DND-41 (cell line): ENCODE measurements around the gene BRD9.
A peak's percentile ranks its signal among the peaks of the same experiment; 100 is the strongest.

Source experiments
- ATAC-seq: fragments of 200-7000 bp; cut with Tn5 transposase; 3 replicates; pipeline ENCODE4 v1.9.1; 2021; ENCODE audit warnings: low read depth; ENCODE audit not compliant: insufficient read depth
- DNase-seq: peaks from one replicate; pipeline ENCODE4 v3.0.0-alpha.2; 2020
- H2AFZ ChIP-seq: 2 replicates; pipeline ENCODE4 v1.6.0; 2012; ENCODE audit warnings: low read depth, low read length
- H3K27ac ChIP-seq: 2 replicates; pipeline ENCODE4 v1.5.1; 2012; ENCODE audit warnings: low read length, inconsistent platforms
- H3K27me3 ChIP-seq: fragments of 200-600 bp; sonication (generic); 2 replicates; pipeline ENCODE4 v1.6.0; 2012; ENCODE audit warnings: low read length, mild to moderate bottlenecking, inconsistent platforms; ENCODE audit not compliant: insufficient read depth, poor library complexity
- H3K36me3 ChIP-seq: 2 replicates; pipeline ENCODE4 v1.5.1; 2012; ENCODE audit warnings: low read length, inconsistent platforms; ENCODE audit not compliant: insufficient read depth
- H3K4me1 ChIP-seq: 2 replicates; pipeline ENCODE4 v1.5.1; 2012; ENCODE audit warnings: mild to moderate bottlenecking, low read length; ENCODE audit not compliant: insufficient read depth
- H3K4me2 ChIP-seq: 2 replicates; pipeline ENCODE4 v1.6.0; 2012; ENCODE audit warnings: mild to moderate bottlenecking, moderate library complexity, low read length, inconsistent platforms; ENCODE audit not compliant: insufficient read depth
- H3K4me3 ChIP-seq, 2 experiments: fragments of 200-600 bp in 1 of 2; shearing (Covaris generic) in 1 of 2; 2 replicates each; pipeline ENCODE4 v1.5.1; 2012 to 2016; ENCODE audit warnings: inconsistent platforms in 2 of 2, low read length in 2 of 2, mild to moderate bottlenecking in 2 of 2, low read depth in 1 of 2, moderate library complexity in 1 of 2
- H3K79me2 ChIP-seq: 2 replicates; pipeline ENCODE4 v1.6.0; 2012; ENCODE audit warnings: low read length, inconsistent platforms; ENCODE audit not compliant: insufficient read depth
- H3K9ac ChIP-seq: 2 replicates; pipeline ENCODE4 v1.6.0; 2012; ENCODE audit warnings: low read depth, mild to moderate bottlenecking, inconsistent platforms, low read length, moderate library complexity
- H3K9me3 ChIP-seq: 2 replicates; pipeline ENCODE4 v1.5.1; 2012; ENCODE audit warnings: low read length, moderate library complexity, mild to moderate bottlenecking, inconsistent platforms; ENCODE audit not compliant: insufficient read depth, severe bottlenecking
- H4K20me1 ChIP-seq: 2 replicates; pipeline ENCODE4 v1.6.0; 2012; ENCODE audit warnings: low read length; ENCODE audit not compliant: insufficient read depth
- EZH2 ChIP-seq: IDR thresholded peaks from 3 replicates; pipeline ENCODE4 v1.6.1; 2012; ENCODE audit warnings: borderline replicate concordance, low read depth, mild to moderate bottlenecking, moderate library complexity, low read length, inconsistent platforms; ENCODE audit not compliant: severe bottlenecking
- TF ChIP-seq, protein P1 (sequence below): IDR thresholded peaks from 2 replicates; pipeline ENCODE4 v1.5.1; 2012; ENCODE audit warnings: borderline replicate concordance, low read length, moderate library complexity, mild to moderate bottlenecking; ENCODE audit not compliant: poor library complexity, severe bottlenecking; ENCODE audit errors: extremely low read depth

Gene BRD9

GRCh38 chr5:927172-928015 is 34.8 kb upstream of the BRD9 start:
- Histone ChIP-seq H3K79me2 (no peaks in the 10 kb centered on the region), H3K27me3 (no peaks in the 10 kb centered on the region), H3K36me3 (peaks cover 8% of the 10 kb centered on the region; the same call in 1 of the 2 replicates), H4K20me1 (peaks cover 5% of the 10 kb centered on the region; the same call in 1 of the 2 replicates), H3K4me3 (no peak overlapping the region), H3K9ac (no peak overlapping the region), H3K4me2 (no peak overlapping the region), H2AFZ (no peak overlapping the region), H3K4me1 (peaks cover 3% of the 10 kb centered on the region), H3K9me3 (no peaks in the 10 kb centered on the region), H3K27ac (no peak overlapping the region)
- DNase-seq (no peak), ATAC-seq (no peak)
- TF ChIP-seq, protein P1, sequence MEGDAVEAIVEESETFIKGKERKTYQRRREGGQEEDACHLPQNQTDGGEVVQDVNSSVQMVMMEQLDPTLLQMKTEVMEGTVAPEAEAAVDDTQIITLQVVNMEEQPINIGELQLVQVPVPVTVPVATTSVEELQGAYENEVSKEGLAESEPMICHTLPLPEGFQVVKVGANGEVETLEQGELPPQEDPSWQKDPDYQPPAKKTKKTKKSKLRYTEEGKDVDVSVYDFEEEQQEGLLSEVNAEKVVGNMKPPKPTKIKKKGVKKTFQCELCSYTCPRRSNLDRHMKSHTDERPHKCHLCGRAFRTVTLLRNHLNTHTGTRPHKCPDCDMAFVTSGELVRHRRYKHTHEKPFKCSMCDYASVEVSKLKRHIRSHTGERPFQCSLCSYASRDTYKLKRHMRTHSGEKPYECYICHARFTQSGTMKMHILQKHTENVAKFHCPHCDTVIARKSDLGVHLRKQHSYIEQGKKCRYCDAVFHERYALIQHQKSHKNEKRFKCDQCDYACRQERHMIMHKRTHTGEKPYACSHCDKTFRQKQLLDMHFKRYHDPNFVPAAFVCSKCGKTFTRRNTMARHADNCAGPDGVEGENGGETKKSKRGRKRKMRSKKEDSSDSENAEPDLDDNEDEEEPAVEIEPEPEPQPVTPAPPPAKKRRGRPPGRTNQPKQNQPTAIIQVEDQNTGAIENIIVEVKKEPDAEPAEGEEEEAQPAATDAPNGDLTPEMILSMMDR: no peak
- no peak for TF ChIP-seq EZH2

- Histone ChIP-seq H3K9me3 (no peaks in the 10 kb centered on the region), H3K27me3 (no peaks in the 10 kb centered on the region), H3K4me3 (no peak overlapping the region), H4K20me1 (peaks cover 5% of the 10 kb centered on the region; the same call in 1 of the 2 replicates), H2AFZ (no peak overlapping the region), H3K27ac (no peak overlapping the region), H3K4me1 (peaks cover 3% of the 10 kb centered on the region), H3K9ac (no peak overlapping the region), H3K36me3 (peaks cover 16% of the 10 kb centered on the region), H3K4me2 (no peak overlapping the region), H3K79me2 (no peaks in the 10 kb centered on the region)
- TF ChIP-seq, protein P1: no peak
- no peak for TF ChIP-seq EZH2
- DNase-seq: no peak
- ATAC-seq: no peak
Measured at GRCh38 chr5:926417-927171, 34.0 kb upstream of the BRD9 start.

DNA sequence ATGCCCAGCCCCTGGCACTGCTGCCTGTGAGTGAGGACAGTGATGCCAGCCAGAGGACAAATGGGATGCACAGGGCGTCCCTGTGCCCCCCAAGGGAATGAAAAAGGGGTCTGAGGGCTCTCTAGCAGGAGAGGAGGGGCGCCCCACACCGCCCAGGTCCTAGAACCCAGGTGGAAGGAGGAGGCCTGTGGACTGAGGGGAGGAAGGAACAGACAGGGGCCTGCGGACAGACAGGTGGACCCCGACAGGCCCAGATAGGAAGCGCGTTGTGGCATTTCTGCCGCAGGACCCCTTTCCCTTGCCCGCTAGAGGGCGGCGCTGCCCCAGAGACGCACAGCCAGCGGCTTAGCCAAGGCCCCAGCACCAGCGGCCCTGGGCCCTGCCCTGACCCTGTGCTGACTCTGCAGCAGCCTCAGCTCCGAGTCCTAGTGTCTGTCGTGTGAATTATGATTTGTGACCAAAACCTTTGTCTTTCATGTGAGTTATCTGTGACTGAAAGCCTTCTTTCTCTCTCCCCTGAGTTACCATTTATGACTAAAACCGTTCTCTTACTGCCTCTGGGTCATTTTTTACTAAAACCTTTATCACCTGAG is 30.8 kb upstream of the BRD9 start:
- DNase-seq (peak; percentile 76), ATAC-seq (peak; percentile 96)
- H3K27ac ChIP-seq: 0 out of 2 replicates have a peak overlapping the region, but pooled peaks have one; percentile 25
- H3K79me2 ChIP-seq: no peaks in the 10 kb centered on the region
- no peak overlapping the region for H3K9ac ChIP-seq
- H3K27me3 ChIP-seq: no peaks in the 10 kb centered on the region
- peaks cover 5% of the 10 kb centered on the region; the same call in 1 of the 2 replicates for H4K20me1 ChIP-seq
- peaks cover 28% of the 10 kb centered on the region for H3K36me3 ChIP-seq
- peaks cover 3% of the 10 kb centered on the region for H3K4me1 ChIP-seq
- H3K4me3 ChIP-seq: no peak overlapping the region
- no peaks in the 10 kb centered on the region for H3K9me3 ChIP-seq
- no peak for TF ChIP-seq EZH2
- TF ChIP-seq, protein P1: peak; percentile 90
- no peak overlapping the region for H2AFZ ChIP-seq
- no peak overlapping the region for H3K4me2 ChIP-seq
